ENCODE results near the gene GPD1L. TPM values are rescaled to one million over a fixed set of nuclear protein-coding genes. Genes with fewer than 3 reads are reported as not detected.

Gene GPD1L
- total and polyA plus RNA-seq, 2 donors from 2014 or later, result 31.1 to 35.5 TPM

- Histone ChIP-seq H3K4me1 (ENCODE audit: control insufficient read depth in 2 of 3, insufficient read depth in 2 of 3, low read depth in 1 of 3, low read length in 3 of 3) (peaks cover 0 to 5% (median 0%) of the 10 kb centered on the region in 3 donors), H3K27me3 (ENCODE audit: control insufficient read depth, insufficient read depth, low read length) (no peaks in the 10 kb centered on the region), H3K36me3 (ENCODE audit: control insufficient read depth in 2 of 3, insufficient read depth in 3 of 3, low read length in 3 of 3) (no peaks in the 10 kb centered on the region), H3K27ac (ENCODE audit: low read depth in 2 of 2, low read length in 2 of 2) (no peak overlapping the region), H3K9ac (ENCODE audit: low read length in 3 of 3) (no peak overlapping the region), H3K4me3 (ENCODE audit: low read length in 3 of 3) (no peak overlapping the region), H3K9me3 (ENCODE audit: control insufficient read depth in 2 of 3, insufficient read depth in 1 of 3, low read length in 3 of 3) (no peaks in the 10 kb centered on the region)
- intact Hi-C loops (cut with DNase I), result no loop called here
- no peak for DNase-seq
- no peak for TF ChIP-seq CTCF (IDR thresholded peaks at IDR 0.05; ENCODE audit: borderline replicate concordance, extremely low read depth, insufficient read depth)
- no peak for FAIRE-seq
These were observed 77.8 kb downstream of the GPD1L start for GRCh38 chr3:32184187-32184730.

GRCh38 chr3:32186097-32186496 is 79.7 kb downstream of the GPD1L start:
- intact Hi-C loops (cut with DNase I), result no loop called here
- no peak overlapping the region for H3K9ac ChIP-seq (ENCODE audit: low read length in 3 of 3)
- no peak overlapping the region for H3K27ac ChIP-seq (ENCODE audit: low read depth in 2 of 2, low read length in 2 of 2)
- no peaks in the 10 kb centered on the region for H3K9me3 ChIP-seq (ENCODE audit: control insufficient read depth in 2 of 3, insufficient read depth in 1 of 3, low read length in 3 of 3)
- H3K36me3 ChIP-seq (ENCODE audit: control insufficient read depth in 2 of 3, insufficient read depth in 3 of 3, low read length in 3 of 3), result no peaks in the 10 kb centered on the region
- no peak for TF ChIP-seq CTCF (IDR thresholded peaks at IDR 0.05; ENCODE audit: borderline replicate concordance, extremely low read depth, insufficient read depth)
- peaks cover 0 to 5% (median 0%) of the 10 kb centered on the region in 3 donors for H3K4me1 ChIP-seq (ENCODE audit: control insufficient read depth in 2 of 3, insufficient read depth in 2 of 3, low read depth in 1 of 3, low read length in 3 of 3)
- no peaks in the 10 kb centered on the region for H3K27me3 ChIP-seq (ENCODE audit: control insufficient read depth, insufficient read depth, low read length)
- no peak overlapping the region for H3K4me3 ChIP-seq (ENCODE audit: low read length in 3 of 3)
- DNase-seq (no peak), FAIRE-seq (no peak)

GRCh38 chr3:32186876-32187275 is 80.5 kb downstream of the GPD1L start:
- DNase-seq, result no peak

More at GRCh38 chr3:32186876-32187275, 80.5 kb downstream of the GPD1L start:
- no peaks in the 10 kb centered on the region for H3K36me3 ChIP-seq (ENCODE audit: control insufficient read depth in 2 of 3, insufficient read depth in 3 of 3, low read length in 3 of 3)
- H3K9me3 ChIP-seq (ENCODE audit: control insufficient read depth in 2 of 3, insufficient read depth in 1 of 3, low read length in 3 of 3), result no peaks in the 10 kb centered on the region
- H3K4me3 ChIP-seq (ENCODE audit: low read length in 3 of 3), result no peak overlapping the region
- peaks cover 0 to 1% (median 0%) of the 10 kb centered on the region in 3 donors for H3K4me1 ChIP-seq (ENCODE audit: control insufficient read depth in 2 of 3, insufficient read depth in 2 of 3, low read depth in 1 of 3, low read length in 3 of 3)
- no peak overlapping the region for H3K9ac ChIP-seq (ENCODE audit: low read length in 3 of 3)
- FAIRE-seq, result no peak
- no peak overlapping the region for H3K27ac ChIP-seq (ENCODE audit: low read depth in 2 of 2, low read length in 2 of 2)
- intact Hi-C loops (cut with DNase I), result no loop called here
- H3K27me3 ChIP-seq (ENCODE audit: control insufficient read depth, insufficient read depth, low read length), result no peaks in the 10 kb centered on the region
- no peak for TF ChIP-seq CTCF (IDR thresholded peaks at IDR 0.05; ENCODE audit: borderline replicate concordance, extremely low read depth, insufficient read depth)

Measured in kidney (tissue), 14 donors.